ENCODE results near the gene MCM10. TPM values are rescaled to one million over a fixed set of nuclear protein-coding genes. Genes with fewer than 3 reads are reported as not detected.

Gene MCM10
- total RNA-seq, 3 donors from 2014 or later, result 1.6 to 8.6 (median 2.2) TPM

- H3K36me3 ChIP-seq (ENCODE audit: low read depth), result no peaks in the 10 kb centered on the region
- TF ChIP-seq CTCF (IDR thresholded peaks at IDR 0.05), result no peak
- ATAC-seq, result no peak
- DNase-seq, result no peak
- intact Hi-C loops (cut with DNase I, micrococcal nuclease), result no loop called here
- no peaks in the 10 kb centered on the region for H3K4me1 ChIP-seq (ENCODE audit: low read depth)
- H3K4me3 ChIP-seq, result no peak overlapping the region
- H3K9me3 ChIP-seq, result no peaks in the 10 kb centered on the region
Measured at GRCh38 chr10:13184276-13184675, 22.9 kb downstream of the MCM10 start.

DNA sequence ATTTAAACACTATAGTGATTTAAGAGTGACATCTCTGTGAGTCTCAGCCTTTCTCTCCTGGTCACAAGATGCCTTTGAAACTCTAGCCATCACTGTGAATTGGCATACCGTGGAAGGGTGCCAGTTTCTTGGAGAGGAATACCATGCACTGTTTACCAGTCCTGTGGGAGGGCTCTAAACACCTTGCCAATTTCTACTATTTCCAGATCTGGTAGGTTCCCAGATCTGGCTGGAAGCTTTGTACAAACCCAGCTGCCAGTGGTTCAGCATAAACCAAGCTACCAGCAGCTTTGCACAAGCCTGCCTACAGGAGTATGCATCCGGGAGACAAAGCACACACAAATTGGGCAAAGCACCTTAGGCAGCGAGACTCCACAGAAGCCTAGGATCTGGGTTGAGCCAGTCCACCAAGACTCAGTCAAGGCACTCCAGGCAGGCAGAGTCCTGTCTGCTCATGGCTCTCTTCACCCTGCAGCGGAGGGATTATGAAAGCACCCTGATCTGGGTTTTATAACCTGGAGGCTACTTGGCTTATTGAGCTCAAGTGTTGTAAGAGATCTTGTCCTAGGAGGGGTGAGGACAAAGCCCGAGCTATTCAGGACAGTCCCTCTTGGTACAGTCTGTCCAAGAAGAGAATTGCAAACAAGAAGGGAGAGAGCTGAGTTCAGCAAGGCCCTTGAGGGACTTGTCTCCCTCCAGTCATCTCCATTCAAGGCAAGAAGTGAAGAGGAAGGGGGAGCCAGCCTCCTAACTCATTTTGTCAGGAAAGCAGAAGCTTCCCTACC is 23.6 kb downstream of the MCM10 start:
- DNase-seq (no peak), ATAC-seq (no peak)
- H3K4me3 ChIP-seq, result no peak overlapping the region
- no peaks in the 10 kb centered on the region for H3K9me3 ChIP-seq
- H3K4me1 ChIP-seq (ENCODE audit: low read depth), result no peaks in the 10 kb centered on the region
- no peak for TF ChIP-seq CTCF (IDR thresholded peaks at IDR 0.05)
- no peaks in the 10 kb centered on the region for H3K36me3 ChIP-seq (ENCODE audit: low read depth)
- intact Hi-C loops (cut with DNase I, micrococcal nuclease), result no loop called here

GRCh38 chr10:13187135-13187534 is 25.8 kb downstream of the MCM10 start:
- Histone ChIP-seq H3K4me1 (ENCODE audit: low read depth) (no peaks in the 10 kb centered on the region), H3K4me3 (no peak overlapping the region), H3K36me3 (ENCODE audit: low read depth) (no peaks in the 10 kb centered on the region), H3K9me3 (no peaks in the 10 kb centered on the region)
- intact Hi-C loops (cut with DNase I, micrococcal nuclease), result no loop called here
- ATAC-seq, result no peak
- no peak for DNase-seq
- TF ChIP-seq CTCF (IDR thresholded peaks at IDR 0.05), result no peak

- intact Hi-C loops (cut with DNase I, micrococcal nuclease), result no loop called here
- Histone ChIP-seq H3K4me3 (no peak overlapping the region), H3K9me3 (no peaks in the 10 kb centered on the region), H3K36me3 (ENCODE audit: low read depth) (no peaks in the 10 kb centered on the region), H3K4me1 (ENCODE audit: low read depth) (no peaks in the 10 kb centered on the region)
- no peak for ATAC-seq
- no peak for TF ChIP-seq CTCF (IDR thresholded peaks at IDR 0.05)
- no peak for DNase-seq
Measured at GRCh38 chr10:13188593-13188992, 27.2 kb downstream of the MCM10 start.

- intact Hi-C loops (cut with DNase I, micrococcal nuclease), result no loop called here
- DNase-seq (no peak), ATAC-seq (no peak)
- no peak for TF ChIP-seq CTCF (IDR thresholded peaks at IDR 0.05)
- no peak overlapping the region for H3K4me3 ChIP-seq
- H3K9me3 ChIP-seq, result no peaks in the 10 kb centered on the region
- no peaks in the 10 kb centered on the region for H3K36me3 ChIP-seq (ENCODE audit: low read depth)
- no peaks in the 10 kb centered on the region for H3K4me1 ChIP-seq (ENCODE audit: low read depth)
Measured at GRCh38 chr10:13189961-13190360, 28.6 kb downstream of the MCM10 start.

Data from mucosa of descending colon (tissue), 3 donors.